ENCODE measurements around the gene SLC17A2. TPM values are rescaled to one million over a fixed set of nuclear protein-coding genes. Genes with fewer than 3 reads are reported as not detected.

Gene SLC17A2
- total RNA-seq, 4 donors from 2014 or later = not detected

DNA sequence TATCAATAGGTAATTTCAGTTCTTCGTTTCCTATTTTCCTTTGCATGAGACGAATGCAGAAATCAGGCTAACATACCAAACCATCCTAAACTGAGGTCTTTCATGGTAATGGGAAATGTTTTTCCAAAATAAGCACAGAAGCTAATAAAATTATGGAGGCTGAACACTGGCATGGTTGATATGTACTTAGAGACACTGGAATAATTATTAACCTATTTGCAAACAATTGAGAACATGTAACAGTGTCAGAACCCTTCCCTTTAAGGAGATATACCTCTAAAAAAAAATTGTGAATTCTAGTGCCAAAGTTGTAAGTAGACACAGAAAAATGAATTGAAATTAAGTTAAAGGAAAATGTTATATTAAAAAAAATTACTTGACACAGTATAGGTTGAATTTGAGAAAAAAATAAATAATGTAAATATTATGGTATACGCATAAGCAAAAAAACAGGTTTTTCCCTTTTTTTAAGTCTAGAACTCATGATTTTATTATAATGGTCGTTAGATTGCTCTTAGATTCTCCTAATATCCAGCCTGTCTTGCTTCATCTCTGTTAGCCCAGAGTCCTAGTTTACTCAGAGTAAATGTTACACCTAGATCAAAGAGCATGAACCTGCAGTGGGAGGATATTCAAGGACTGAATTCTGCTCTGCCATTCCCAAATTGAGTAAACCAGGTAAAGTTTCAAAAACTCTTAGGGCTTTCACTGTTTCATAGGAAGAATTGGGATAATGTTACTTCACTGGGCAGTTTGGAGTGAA lies 1.7 kb downstream of the SLC17A2 start:
- ATAC-seq = no peak
- TF ChIP-seq, protein P1, sequence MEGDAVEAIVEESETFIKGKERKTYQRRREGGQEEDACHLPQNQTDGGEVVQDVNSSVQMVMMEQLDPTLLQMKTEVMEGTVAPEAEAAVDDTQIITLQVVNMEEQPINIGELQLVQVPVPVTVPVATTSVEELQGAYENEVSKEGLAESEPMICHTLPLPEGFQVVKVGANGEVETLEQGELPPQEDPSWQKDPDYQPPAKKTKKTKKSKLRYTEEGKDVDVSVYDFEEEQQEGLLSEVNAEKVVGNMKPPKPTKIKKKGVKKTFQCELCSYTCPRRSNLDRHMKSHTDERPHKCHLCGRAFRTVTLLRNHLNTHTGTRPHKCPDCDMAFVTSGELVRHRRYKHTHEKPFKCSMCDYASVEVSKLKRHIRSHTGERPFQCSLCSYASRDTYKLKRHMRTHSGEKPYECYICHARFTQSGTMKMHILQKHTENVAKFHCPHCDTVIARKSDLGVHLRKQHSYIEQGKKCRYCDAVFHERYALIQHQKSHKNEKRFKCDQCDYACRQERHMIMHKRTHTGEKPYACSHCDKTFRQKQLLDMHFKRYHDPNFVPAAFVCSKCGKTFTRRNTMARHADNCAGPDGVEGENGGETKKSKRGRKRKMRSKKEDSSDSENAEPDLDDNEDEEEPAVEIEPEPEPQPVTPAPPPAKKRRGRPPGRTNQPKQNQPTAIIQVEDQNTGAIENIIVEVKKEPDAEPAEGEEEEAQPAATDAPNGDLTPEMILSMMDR (IDR thresholded peaks at IDR 0.05) = no peak
- no peak for TF ChIP-seq EP300 (IDR thresholded peaks at IDR 0.05)
- TF ChIP-seq POLR2AphosphoS5 (IDR thresholded peaks at IDR 0.05) = no peak
- no peak for TF ChIP-seq POLR2A (IDR thresholded peaks at IDR 0.05)

DNA sequence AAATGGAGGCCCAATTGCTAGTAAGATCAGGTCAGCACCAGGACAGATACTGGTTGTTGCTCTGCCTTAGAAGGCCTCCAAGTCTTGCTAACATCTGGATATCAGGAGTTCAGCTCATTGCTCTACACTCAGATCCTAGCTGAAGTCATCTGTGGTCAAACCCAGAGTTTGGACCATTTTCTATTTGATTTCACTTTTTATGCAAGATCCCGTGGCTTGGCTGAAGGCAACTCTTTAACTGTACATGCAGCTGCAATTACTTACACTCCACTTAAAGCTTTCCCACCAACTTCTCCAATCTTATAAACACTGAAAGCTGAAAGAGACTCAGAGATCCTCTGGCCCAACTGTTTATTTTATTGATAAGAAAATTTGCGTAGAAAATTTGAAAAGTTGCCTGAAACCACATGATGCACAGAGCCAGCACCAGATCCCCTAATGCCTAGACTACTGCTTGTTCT lies 2.7 kb downstream of the SLC17A2 start:
- TF ChIP-seq POLR2A (IDR thresholded peaks at IDR 0.05) = no peak
- peaks cover 4% of the 10 kb centered on the region for H3K27me3 ChIP-seq
- no peak for ATAC-seq
- H3K4me3 ChIP-seq = no peak overlapping the region
- H3K36me3 ChIP-seq = no peaks in the 10 kb centered on the region
- no peaks in the 10 kb centered on the region for H3K4me1 ChIP-seq
- no peak overlapping the region for H3K27ac ChIP-seq
- H3K9me3 ChIP-seq = no peaks in the 10 kb centered on the region
- WGBS, 2 donors (ENCODE audit: low coverage in 1 of 2) = 26 to 79% methylated on average over 2 of the region's 2 CpGs

More for the DNA sequence above, 1.7 kb downstream of the SLC17A2 start:
- Histone ChIP-seq H3K9me3 (no peaks in the 10 kb centered on the region), H3K4me1 (no peaks in the 10 kb centered on the region), H3K27me3 (peaks cover 4% of the 10 kb centered on the region), H3K4me3 (no peak overlapping the region), H3K27ac (no peak overlapping the region), H3K36me3 (no peaks in the 10 kb centered on the region)
- 80 to 82% methylated on average over 4 of the region's 4 CpGs for WGBS, 2 donors (ENCODE audit: low coverage in 1 of 2)

DNA sequence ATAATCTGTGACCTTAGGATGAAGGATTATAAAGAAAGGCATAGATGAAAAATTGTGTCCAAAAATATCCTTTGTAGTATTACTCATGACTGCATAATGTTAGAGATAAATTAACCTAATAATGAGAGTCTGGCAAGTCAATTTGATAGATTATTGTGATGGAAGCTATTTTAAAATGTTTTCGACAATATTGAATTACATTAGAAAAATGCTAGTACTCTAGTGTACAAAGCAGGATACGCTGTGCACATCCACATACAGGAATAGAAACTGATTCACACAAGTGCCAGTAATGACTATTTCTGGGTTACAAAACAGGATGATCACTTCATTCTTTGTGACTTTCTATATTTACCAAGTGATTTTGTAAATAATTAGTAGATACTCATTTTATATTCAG lies 3.3 kb downstream of the SLC17A2 start:
- H3K9me3 ChIP-seq = no peaks in the 10 kb centered on the region
- no peak for ATAC-seq
- no peak for TF ChIP-seq EP300 (IDR thresholded peaks at IDR 0.05)
- TF ChIP-seq, protein P1 (IDR thresholded peaks at IDR 0.05) = no peak
- no peak for TF ChIP-seq POLR2A (IDR thresholded peaks at IDR 0.05)
- TF ChIP-seq POLR2AphosphoS5 (IDR thresholded peaks at IDR 0.05) = no peak
- no peak overlapping the region for H3K27ac ChIP-seq
- peaks cover 4% of the 10 kb centered on the region for H3K27me3 ChIP-seq
- no peaks in the 10 kb centered on the region for H3K4me1 ChIP-seq
- no peak overlapping the region for H3K4me3 ChIP-seq
- 62 to 74% methylated on average over 2 of the region's 2 CpGs for WGBS, 2 donors (ENCODE audit: low coverage in 1 of 2)
- no peaks in the 10 kb centered on the region for H3K36me3 ChIP-seq

DNA sequence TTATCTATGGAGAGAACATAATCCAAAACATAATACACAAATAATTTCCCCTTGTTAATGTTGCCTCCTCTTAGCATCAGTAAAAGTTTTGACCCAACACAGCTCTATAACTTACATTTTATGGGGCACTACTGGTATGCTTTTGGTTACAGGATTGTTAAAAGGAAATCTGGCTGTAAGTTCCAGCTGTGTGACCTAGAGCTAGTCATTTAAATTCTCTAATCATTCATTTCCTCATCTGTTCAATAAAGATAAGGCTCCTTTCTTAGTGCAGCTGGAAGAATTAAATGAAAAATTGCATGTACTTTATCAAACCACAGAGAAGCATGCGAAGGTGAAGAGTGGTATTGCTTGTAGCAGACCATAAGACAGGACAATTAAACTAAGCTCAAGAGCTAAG lies 4.6 kb downstream of the SLC17A2 start:
- Histone ChIP-seq H3K36me3 (no peaks in the 10 kb centered on the region), H3K27me3 (peaks cover 4% of the 10 kb centered on the region), H3K4me3 (no peak overlapping the region), H3K27ac (no peak overlapping the region), H3K9me3 (no peaks in the 10 kb centered on the region), H3K4me1 (no peaks in the 10 kb centered on the region)
- TF ChIP-seq POLR2A (IDR thresholded peaks at IDR 0.05) = no peak
- TF ChIP-seq EP300 (IDR thresholded peaks at IDR 0.05) = no peak
- no peak for TF ChIP-seq POLR2AphosphoS5 (IDR thresholded peaks at IDR 0.05)
- TF ChIP-seq, protein P1 (IDR thresholded peaks at IDR 0.05) = no peak
- 42% methylated on average over 1 of the region's 1 CpG; no CpG with 5 or more reads in 1 of the 2 donors for WGBS, 2 donors (ENCODE audit: low coverage in 1 of 2)
- ATAC-seq = no peak

DNA sequence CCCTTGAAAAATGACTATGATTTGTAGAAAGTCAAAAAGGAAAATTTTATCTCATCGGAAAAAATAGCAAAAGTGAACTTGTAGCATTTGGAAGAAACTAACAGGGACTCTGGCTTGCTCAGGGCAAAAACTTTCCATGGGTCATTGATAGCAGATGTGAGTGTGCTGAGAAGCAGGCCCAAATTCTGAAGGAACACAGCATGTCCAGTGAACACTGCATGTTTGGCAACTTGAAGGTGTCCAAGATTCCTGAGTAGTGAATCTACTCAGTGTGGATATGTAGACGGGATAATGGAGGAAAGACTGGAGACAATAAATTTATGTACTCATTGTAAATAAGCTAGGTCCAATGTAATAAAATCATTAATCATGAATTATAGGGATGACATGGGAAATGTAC lies 8.2 kb downstream of the SLC17A2 start:
- 52 to 63% methylated on average over 2 of the region's 2 CpGs for WGBS, 2 donors (ENCODE audit: low coverage in 1 of 2)
- TF ChIP-seq EP300 (IDR thresholded peaks at IDR 0.05) (no peak), POLR2AphosphoS5 (IDR thresholded peaks at IDR 0.05) (no peak), POLR2A (IDR thresholded peaks at IDR 0.05) (no peak)
- TF ChIP-seq, protein P1 (IDR thresholded peaks at IDR 0.05) = no peak
- peak; percentile 50 for ATAC-seq
- Histone ChIP-seq H3K9me3 (no peaks in the 10 kb centered on the region), H3K4me1 (no peaks in the 10 kb centered on the region), H3K27me3 (peaks cover 4% of the 10 kb centered on the region), H3K4me3 (no peak overlapping the region), H3K27ac (no peak overlapping the region), H3K36me3 (no peaks in the 10 kb centered on the region)

All from gastroesophageal sphincter (tissue), 4 donors.